RWPE2 (cell line): ENCODE results near the gene SPTB.

ENCODE experiments used
- ATAC-seq: fragments of 200-7000 bp; cut with Tn5 transposase; 3 replicates; pipeline ENCODE4 v1.9.1; 2021; ENCODE audit warnings: low read depth
- DNase-seq: peaks from one replicate; pipeline ENCODE4 v3.0.0-alpha.2; 2020; ENCODE audit warnings: low spot score
- H3K27ac ChIP-seq: fragments of 450-650 bp; 2 replicates; pipeline ENCODE4 v1.5.1; 2017; ENCODE audit warnings: mild to moderate bottlenecking; ENCODE audit not compliant: poor library complexity, severe bottlenecking
- H3K27me3 ChIP-seq: fragments of 250-450 bp; sonication (Bioruptor Pico); 2 replicates; pipeline ENCODE4 v1.5.1; 2021; ENCODE audit warnings: mild to moderate bottlenecking, moderate library complexity; ENCODE audit not compliant: insufficient read depth, poor library complexity, severe bottlenecking
- H3K36me3 ChIP-seq: fragments of 250-450 bp; sonication (Bioruptor Pico); 2 replicates; pipeline ENCODE4 v1.5.1; 2020; ENCODE audit warnings: low read depth, mild to moderate bottlenecking, moderate library complexity
- H3K4me1 ChIP-seq: fragments of 250-450 bp; sonication (Bioruptor Pico); 2 replicates; pipeline ENCODE4 v1.5.1; 2021; ENCODE audit warnings: mild to moderate bottlenecking, moderate library complexity; ENCODE audit not compliant: insufficient read depth, poor library complexity, severe bottlenecking
- H3K4me3 ChIP-seq: fragments of 250-450 bp; sonication (Bioruptor Pico); 2 replicates; pipeline ENCODE4 v1.5.1; 2021; ENCODE audit warnings: mild to moderate bottlenecking, moderate library complexity; ENCODE audit not compliant: severe bottlenecking
- H3K9me3 ChIP-seq: fragments of 250-450 bp; sonication (Bioruptor Pico); 2 replicates; pipeline ENCODE4 v1.5.1; 2021; ENCODE audit warnings: mild to moderate bottlenecking, moderate library complexity; ENCODE audit not compliant: severe bottlenecking
- TF ChIP-seq, protein P1 (sequence below): fragments of 450-650 bp; IDR thresholded peaks from one replicate; pipeline ENCODE4 v1.5.1; 2017; ENCODE audit warnings: mild to moderate bottlenecking, moderate library complexity; ENCODE audit not compliant: poor library complexity, severe bottlenecking

Gene SPTB

GRCh38 chr14:64724578-64724930 is 155.2 kb downstream of the SPTB start:
- Histone ChIP-seq H3K9me3 (no peaks in the 10 kb centered on the region), H3K27ac (peak overlapping the region; percentile 93), H3K36me3 (peaks cover 48% of the 10 kb centered on the region), H3K4me1 (peaks cover 75% of the 10 kb centered on the region), H3K27me3 (no peaks in the 10 kb centered on the region), H3K4me3 (no peak overlapping the region)
- DNase-seq (peak; percentile 29), ATAC-seq (no peak)
- TF ChIP-seq, protein P1, sequence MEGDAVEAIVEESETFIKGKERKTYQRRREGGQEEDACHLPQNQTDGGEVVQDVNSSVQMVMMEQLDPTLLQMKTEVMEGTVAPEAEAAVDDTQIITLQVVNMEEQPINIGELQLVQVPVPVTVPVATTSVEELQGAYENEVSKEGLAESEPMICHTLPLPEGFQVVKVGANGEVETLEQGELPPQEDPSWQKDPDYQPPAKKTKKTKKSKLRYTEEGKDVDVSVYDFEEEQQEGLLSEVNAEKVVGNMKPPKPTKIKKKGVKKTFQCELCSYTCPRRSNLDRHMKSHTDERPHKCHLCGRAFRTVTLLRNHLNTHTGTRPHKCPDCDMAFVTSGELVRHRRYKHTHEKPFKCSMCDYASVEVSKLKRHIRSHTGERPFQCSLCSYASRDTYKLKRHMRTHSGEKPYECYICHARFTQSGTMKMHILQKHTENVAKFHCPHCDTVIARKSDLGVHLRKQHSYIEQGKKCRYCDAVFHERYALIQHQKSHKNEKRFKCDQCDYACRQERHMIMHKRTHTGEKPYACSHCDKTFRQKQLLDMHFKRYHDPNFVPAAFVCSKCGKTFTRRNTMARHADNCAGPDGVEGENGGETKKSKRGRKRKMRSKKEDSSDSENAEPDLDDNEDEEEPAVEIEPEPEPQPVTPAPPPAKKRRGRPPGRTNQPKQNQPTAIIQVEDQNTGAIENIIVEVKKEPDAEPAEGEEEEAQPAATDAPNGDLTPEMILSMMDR: no peak

DNA sequence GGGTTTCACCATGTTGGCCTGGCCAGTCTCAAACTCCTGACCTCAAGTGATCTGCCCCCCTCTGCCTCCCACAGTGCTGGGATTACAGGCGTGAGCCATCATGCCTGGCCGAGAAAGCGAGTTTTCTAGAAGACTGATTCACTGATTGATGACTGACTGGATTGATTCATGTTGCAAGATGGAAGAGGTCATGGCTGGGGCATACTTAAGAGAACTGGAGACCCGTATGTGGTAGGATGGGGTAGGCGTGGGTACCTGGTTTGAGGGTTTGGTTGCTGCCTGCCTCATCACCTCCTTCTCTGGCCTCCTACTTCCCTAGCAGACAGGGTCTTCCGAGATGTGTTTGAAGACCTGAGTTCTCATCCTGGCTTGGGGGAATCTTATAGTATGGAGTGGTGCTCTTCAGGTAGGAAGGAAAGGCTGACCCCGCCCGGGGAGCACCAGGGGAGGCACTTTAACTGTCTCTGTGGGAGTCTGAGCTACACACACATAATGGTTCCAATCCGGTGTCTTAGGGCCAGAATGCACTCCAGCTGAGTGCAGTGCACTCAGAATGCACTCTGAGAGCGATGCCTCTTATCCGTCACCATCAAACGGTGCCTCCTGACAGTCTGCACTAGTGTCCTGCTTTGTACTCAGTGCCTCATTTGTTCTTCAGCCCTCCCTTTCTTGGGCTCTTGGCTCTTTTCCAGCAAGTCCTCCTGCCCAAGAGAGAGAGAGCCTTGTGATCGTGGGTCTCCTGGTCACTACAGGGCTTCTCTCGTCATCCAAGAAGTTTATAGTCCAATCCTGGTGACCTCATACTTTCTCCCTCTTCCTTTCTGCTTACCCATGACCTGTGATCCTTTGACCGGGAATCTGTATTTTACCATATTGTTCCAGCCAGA is 155.8 kb downstream of the SPTB start:
- Histone ChIP-seq H3K27ac (peak overlapping the region; percentile 93), H3K36me3 (peaks cover 48% of the 10 kb centered on the region), H3K27me3 (no peaks in the 10 kb centered on the region), H3K4me1 (peaks cover 81% of the 10 kb centered on the region), H3K4me3 (no peak overlapping the region), H3K9me3 (no peaks in the 10 kb centered on the region)
- DNase-seq: peak; percentile 44
- TF ChIP-seq, protein P1: no peak
- no peak for ATAC-seq

- H3K27ac ChIP-seq: peak overlapping the region; percentile 93
- H3K27me3 ChIP-seq: no peaks in the 10 kb centered on the region
- no peaks in the 10 kb centered on the region for H3K9me3 ChIP-seq
- H3K4me3 ChIP-seq: no peak overlapping the region
- TF ChIP-seq, protein P1: no peak
- peak; percentile 91 for DNase-seq
- H3K4me1 ChIP-seq: peaks cover 91% of the 10 kb centered on the region
- peaks cover 39% of the 10 kb centered on the region for H3K36me3 ChIP-seq
- ATAC-seq: peak; percentile 55
These were observed 156.8 kb downstream of the SPTB start for GRCh38 chr14:64722842-64723447.

DNA sequence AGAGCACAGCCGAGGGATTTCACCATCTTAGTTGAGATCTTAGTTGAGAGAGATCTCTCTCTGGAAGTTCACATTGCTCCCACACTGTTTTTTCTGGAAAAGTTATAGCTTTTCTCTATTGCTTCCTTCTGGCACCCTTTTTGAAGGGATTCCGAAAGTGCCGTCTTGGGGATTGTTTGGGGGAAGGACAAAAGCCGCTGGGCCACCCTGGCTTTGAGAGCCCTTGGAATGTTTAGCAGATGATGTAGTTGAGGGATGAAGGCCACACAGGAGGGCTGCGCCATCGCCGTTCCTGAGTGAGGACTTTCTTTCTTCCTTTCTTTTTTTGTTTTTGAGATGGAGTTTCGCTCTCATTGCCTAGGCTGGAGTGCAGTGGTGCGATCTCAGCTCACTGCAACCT is 157.8 kb downstream of the SPTB start:
- peaks cover 30% of the 10 kb centered on the region for H3K36me3 ChIP-seq
- TF ChIP-seq, protein P1: no peak
- no peaks in the 10 kb centered on the region for H3K27me3 ChIP-seq
- no peak overlapping the region for H3K4me3 ChIP-seq
- no peaks in the 10 kb centered on the region for H3K9me3 ChIP-seq
- peak overlapping the region; percentile 93 for H3K27ac ChIP-seq
- peaks cover 98% of the 10 kb centered on the region for H3K4me1 ChIP-seq
- ATAC-seq: no peak
- DNase-seq: peak; percentile 29
